ENCODE measurements around the gene SLC22A9. TPM values are rescaled to one million over a fixed set of nuclear protein-coding genes. Genes with fewer than 3 reads are reported as not detected.

The SLC22A9 gene
- not detected in 2 replicates for total RNA-seq (2013; cell fraction: nucleolus; rRNA removed)
- 0.06 TPM in 1 of 2 replicates, not detected in the other for total RNA-seq (2014; rRNA removed)
- total RNA-seq (2014; rRNA removed; fragmentation: Illumina TruSeq; extraction: Trizol), result not detected in 2 replicates
- not detected in 2 replicates for total RNA-seq (2021)
- polyA plus RNA-seq (2011; ENCODE audit: low read depth), result not detected
- polyA plus RNA-seq (2011; rRNA removed), result 0.03 and 0.13 TPM in 2 replicates
- polyA plus RNA-seq (2011; cell fraction: cytosol; rRNA removed), result 0.05 and 0.12 TPM in 2 replicates
- 0.13 and 0.18 TPM in 2 replicates for polyA plus RNA-seq (2011; cell fraction: nucleus; rRNA removed)
- not detected in 2 replicates for polyA plus RNA-seq (2012)
- not detected in 2 replicates for polyA plus RNA-seq (2014; fragmentation: Illumina TruSeq; extraction: Trizol)
- not detected for polyA plus RNA-seq (2014; fragmentation: Nextera tagmentation; extraction: Ambion mirVana)
- polyA plus RNA-seq (2014; rRNA removed), result not detected in 2 replicates
- polyA plus RNA-seq (2016; fragmentation: Nextera tagmentation; extraction: Ambion mirVana), result not detected
- 0.44 and 0.52 TPM in 2 replicates for polyA minus RNA-seq (2011; rRNA and poly(A)+ RNA removed)
- not detected in 2 replicates for polyA minus RNA-seq (2011; cell fraction: cytosol; rRNA and poly(A)+ RNA removed)
- polyA minus RNA-seq (2011; cell fraction: nucleus; rRNA and poly(A)+ RNA removed), result 0.73 and 1.3 TPM in 2 replicates
- Bru-seq, nascent RNA, result percentile 10 among the genes with signal in this experiment
- percentile 9 among the genes with signal in this experiment for BruChase-seq, experiment 1, labeled RNA remaining after a 6-hour chase
- BruChase-seq, experiment 2, labeled RNA remaining after a 2-hour chase, result percentile 6 among the genes with signal in this experiment
- long read RNA-seq, experiment 1, result 0 reads
- long read RNA-seq, experiment 2, partial matches to known transcripts, result 0 of 1 reads
- long read RNA-seq, experiment 2, other reads (novel, unspliced or antisense), result 1 of 1 reads

GRCh38 chr11:63369165-63369970, at the start of gene SLC22A9:
TSS of gene SLC22A9 (plus strand) at chr11:63369785. CDS start at chr11:63370057, 272 bp downstream.
- Histone ChIP-seq H3K36me3 (ENCODE audit: control insufficient read depth in 2 of 2, insufficient read depth in 2 of 2, low read length in 1 of 2) (no peaks in the 10 kb centered on the region), H3K4me3 (no peak within 1 kb of the TSS), H4K20me1 (ENCODE audit: control insufficient read depth, insufficient read depth) (no peaks in the 10 kb centered on the region), H3K9ac (ENCODE audit: control insufficient read depth, insufficient read depth, low read length) (no peak within 1 kb of the TSS), H3K27me3 (replicated peaks in 1 of 2; ENCODE audit: control insufficient read depth in 2 of 2, insufficient read depth in 2 of 2, low read length in 1 of 2) (peaks cover 0 to 4% of the 10 kb centered on the region in 2 experiments; a peak in 2 of 4 replicates), H3K79me2 (ENCODE audit: control insufficient read depth, insufficient read depth, low read length) (no peaks in the 10 kb centered on the region), H3K9me3 (replicated peaks; ENCODE audit: control insufficient read depth, insufficient read depth, low read length) (no peaks in the 10 kb centered on the region), H3K27ac (ENCODE audit: control insufficient read depth, insufficient read depth) (no peak within 1 kb of the TSS), H3K4me1 (ENCODE audit: control insufficient read depth, insufficient read depth, low read length) (no peaks in the 10 kb centered on the region), H2AFZ (ENCODE audit: control insufficient read depth, low read depth, low read length) (no peak within 1 kb of the TSS), H3K4me2 (ENCODE audit: control insufficient read depth, insufficient read depth) (no peak within 1 kb of the TSS)
- SMC1A ChIA-PET (ENCODE audit: uncharacterized antibody, unreplicated experiment), result no interaction called here
- RAD21 ChIA-PET (ENCODE audit: unreplicated experiment), result no interaction called here
- WGBS (ENCODE audit: insufficient coverage, insufficient replicate concordance, low lambda C conversion rate, missing lambda C conversion rate), result 15% methylated on average over 10 of the region's 10 CpGs
- ATAC-seq, result no peak
- POLR2A ChIA-PET, result no interaction called here
- no peak for TF ChIP-seq BACH1 (IDR thresholded peaks at IDR 0.05; ENCODE audit: borderline replicate concordance)
- TF ChIP-seq TARDBP (IDR thresholded peaks at IDR 0.05; ENCODE audit: borderline replicate concordance), result no peak
- TF ChIP-seq BCL3 (IDR thresholded peaks at IDR 0.05; ENCODE audit: borderline replicate concordance, insufficient read depth, low read depth, low read length, poor library complexity, severe bottlenecking), result no peak
- TF ChIP-seq TCF12 (IDR thresholded peaks at IDR 0.05; ENCODE audit: low read depth, low read length), result no peak
- TF ChIP-seq JUNB (IDR thresholded peaks at IDR 0.05), result no peak
- FAIRE-seq, result no peak
- no peak for DNase-seq (ENCODE audit: low read depth, low spot score)
- BruUV-seq (replicated peaks), result no TSS peak
- intact Hi-C loops (cut with micrococcal nuclease; ENCODE audit: unreplicated experiment) (no loop called here), in situ Hi-C loops (cut with MboI) (no loop called here)
- CTCF ChIA-PET, result no interaction called here
